ENCODE results near the gene DPH5.

Gene DPH5

GRCh38 chr1:101030881-101031280 is 5.3 kb upstream of the DPH5 start:
- DNase-seq: no peak

GRCh38 chr1:101029184-101029583 is 3.6 kb upstream of the DPH5 start:
- DNase-seq: no peak

GRCh38 chr1:101028466-101028865 is 2.9 kb upstream of the DPH5 start:
- no peak for DNase-seq

- no peak for DNase-seq
Measured at GRCh38 chr1:101027194-101027772, 1.7 kb upstream of the DPH5 start.

- DNase-seq: no peak
Measured at GRCh38 chr1:101026430-101026788, 825 bp upstream of the DPH5 start.

- no peak for DNase-seq
Measured at GRCh38 chr1:101025283-101025656, 314 bp downstream of the DPH5 start.

- DNase-seq: no peak
Measured at GRCh38 chr1:101022294-101022693, 3.3 kb downstream of the DPH5 start.

- no peak for DNase-seq
Measured at GRCh38 chr1:101017448-101017847, 8.1 kb downstream of the DPH5 start.

- DNase-seq: no peak
Measured at GRCh38 chr1:101013776-101014175, 11.8 kb downstream of the DPH5 start.

GRCh38 chr1:101008229-101008834 is 17.3 kb downstream of the DPH5 start:
- DNase-seq: no peak

GRCh38 chr1:101006553-101006952 is 19.0 kb downstream of the DPH5 start:
- no peak for DNase-seq

- DNase-seq: peak; percentile 2 to 31
Measured at GRCh38 chr1:101005871-101006270, 19.7 kb downstream of the DPH5 start.

- DNase-seq: peak in 1 of 2 donors; percentile 16
Measured at GRCh38 chr1:101005183-101005582, 20.4 kb downstream of the DPH5 start.

- DNase-seq: no peak
Measured at GRCh38 chr1:101004670-101005069, 20.9 kb downstream of the DPH5 start.

- DNase-seq: no peak
Measured at GRCh38 chr1:101004061-101004460, 21.5 kb downstream of the DPH5 start.

- DNase-seq: no peak
Measured at GRCh38 chr1:101003012-101003650, 22.5 kb downstream of the DPH5 start.

- no peak for DNase-seq
Measured at GRCh38 chr1:101002551-101002950, 23.0 kb downstream of the DPH5 start.

- no peak for DNase-seq
Measured at GRCh38 chr1:101000131-101000873, 25.3 kb downstream of the DPH5 start.

GRCh38 chr1:100998426-100998825 is 27.2 kb downstream of the DPH5 start:
- DNase-seq: no peak

GRCh38 chr1:100995198-100995988 is 30.2 kb downstream of the DPH5 start:
- no peak for DNase-seq

- no peak for DNase-seq
Measured at GRCh38 chr1:100989306-100990077, 36.1 kb downstream of the DPH5 start.

GRCh38 chr1:100988121-100988520 is 37.5 kb downstream of the DPH5 start:
- no peak for DNase-seq
